ENCODE results near the gene HNRNPM.
"Not testable (repeated sequence)": the region's sequence is repeated elsewhere in the genome, so short reads cannot be mapped to it uniquely, and the experiment has no call there.

Gene HNRNPM

GRCh38 chr19:8425331-8425730, 19.4 kb upstream of the HNRNPM start:
- not testable (repeated sequence) for H3K4me3 ChIP-seq (ENCODE audit: insufficient read depth, low read depth, low read length, poor library complexity, severe bottlenecking); H3K9me3 ChIP-seq (ENCODE audit: control insufficient read depth, low read length); H3K4me1 ChIP-seq (ENCODE audit: control insufficient read depth, insufficient read depth, low read length, poor library complexity, severe bottlenecking); H3K27me3 ChIP-seq (replicated peaks; ENCODE audit: control insufficient read depth, insufficient read depth, low read length, poor library complexity, severe bottlenecking); DNase-seq; H3K36me3 ChIP-seq (ENCODE audit: control insufficient read depth, insufficient read depth, low read length); H3K27ac ChIP-seq (ENCODE audit: insufficient read depth, low read length, poor library complexity, severe bottlenecking)

DNA sequence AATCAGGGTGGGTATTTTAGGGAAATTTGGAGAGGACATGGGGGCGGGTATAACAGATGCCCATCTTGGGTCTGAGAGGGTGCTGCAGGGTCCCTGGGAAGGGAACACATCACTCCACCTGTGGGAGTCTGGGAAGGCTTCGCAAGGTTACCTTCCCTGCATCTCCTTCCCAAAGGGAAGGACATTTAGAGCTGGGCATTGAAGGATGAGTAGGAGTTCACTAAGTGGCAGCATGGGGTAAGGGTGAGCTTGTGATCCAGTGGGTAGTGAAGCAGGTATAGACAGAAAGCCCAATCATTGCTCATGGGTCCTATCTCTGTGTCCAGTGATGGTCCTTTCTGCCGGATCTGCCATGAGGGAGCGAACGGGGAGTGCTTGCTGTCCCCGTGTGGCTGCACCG, 18.5 kb upstream of the HNRNPM start:
- no peak for DNase-seq
- H3K9me3 ChIP-seq (ENCODE audit: control insufficient read depth, low read length): no peaks in the 10 kb centered on the region
- H3K27ac ChIP-seq (ENCODE audit: insufficient read depth, low read length, poor library complexity, severe bottlenecking): no peak overlapping the region
- no peak overlapping the region for H3K4me3 ChIP-seq (ENCODE audit: insufficient read depth, low read depth, low read length, poor library complexity, severe bottlenecking)
- H3K4me1 ChIP-seq (ENCODE audit: control insufficient read depth, insufficient read depth, low read length, poor library complexity, severe bottlenecking): no peaks in the 10 kb centered on the region
- H3K27me3 ChIP-seq (replicated peaks; ENCODE audit: control insufficient read depth, insufficient read depth, low read length, poor library complexity, severe bottlenecking): no peaks in the 10 kb centered on the region
- H3K36me3 ChIP-seq (ENCODE audit: control insufficient read depth, insufficient read depth, low read length): peaks cover 13% of the 10 kb centered on the region

DNA sequence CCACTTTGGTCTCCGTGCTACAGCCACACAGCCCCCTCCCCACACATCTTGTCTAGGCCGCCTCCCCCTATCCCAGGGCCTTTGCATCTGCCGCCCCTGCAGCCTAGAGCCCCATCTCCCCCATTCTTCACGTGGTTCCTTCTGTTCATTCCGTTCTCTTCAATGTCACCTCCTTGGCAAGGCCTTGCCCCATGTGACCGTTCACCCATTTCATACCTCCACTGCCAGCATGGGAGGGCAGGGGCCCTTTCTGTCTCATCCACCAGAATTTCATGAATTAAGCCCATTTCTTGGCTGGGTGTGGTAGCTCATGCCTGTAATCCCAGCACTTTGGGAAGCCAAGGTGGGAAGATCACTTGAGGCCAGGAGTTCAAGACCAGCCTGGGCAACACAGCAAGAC, 15.7 kb upstream of the HNRNPM start:
- no peak overlapping the region for H3K4me3 ChIP-seq (ENCODE audit: insufficient read depth, low read depth, low read length, poor library complexity, severe bottlenecking)
- no peaks in the 10 kb centered on the region for H3K9me3 ChIP-seq (ENCODE audit: control insufficient read depth, low read length)
- H3K27me3 ChIP-seq (replicated peaks; ENCODE audit: control insufficient read depth, insufficient read depth, low read length, poor library complexity, severe bottlenecking): no peaks in the 10 kb centered on the region
- DNase-seq: no peak
- H3K36me3 ChIP-seq (ENCODE audit: control insufficient read depth, insufficient read depth, low read length): peaks cover 10% of the 10 kb centered on the region
- no peak overlapping the region for H3K27ac ChIP-seq (ENCODE audit: insufficient read depth, low read length, poor library complexity, severe bottlenecking)
- H3K4me1 ChIP-seq (ENCODE audit: control insufficient read depth, insufficient read depth, low read length, poor library complexity, severe bottlenecking): no peaks in the 10 kb centered on the region

GRCh38 chr19:8429826-8430225, 14.9 kb upstream of the HNRNPM start:
- peaks cover 10% of the 10 kb centered on the region for H3K36me3 ChIP-seq (ENCODE audit: control insufficient read depth, insufficient read depth, low read length)
- no peak overlapping the region for H3K27ac ChIP-seq (ENCODE audit: insufficient read depth, low read length, poor library complexity, severe bottlenecking)
- H3K9me3 ChIP-seq (ENCODE audit: control insufficient read depth, low read length): no peaks in the 10 kb centered on the region
- no peaks in the 10 kb centered on the region for H3K4me1 ChIP-seq (ENCODE audit: control insufficient read depth, insufficient read depth, low read length, poor library complexity, severe bottlenecking)
- H3K27me3 ChIP-seq (replicated peaks; ENCODE audit: control insufficient read depth, insufficient read depth, low read length, poor library complexity, severe bottlenecking): no peaks in the 10 kb centered on the region
- no peak for DNase-seq
- no peak overlapping the region for H3K4me3 ChIP-seq (ENCODE audit: insufficient read depth, low read depth, low read length, poor library complexity, severe bottlenecking)

DNA sequence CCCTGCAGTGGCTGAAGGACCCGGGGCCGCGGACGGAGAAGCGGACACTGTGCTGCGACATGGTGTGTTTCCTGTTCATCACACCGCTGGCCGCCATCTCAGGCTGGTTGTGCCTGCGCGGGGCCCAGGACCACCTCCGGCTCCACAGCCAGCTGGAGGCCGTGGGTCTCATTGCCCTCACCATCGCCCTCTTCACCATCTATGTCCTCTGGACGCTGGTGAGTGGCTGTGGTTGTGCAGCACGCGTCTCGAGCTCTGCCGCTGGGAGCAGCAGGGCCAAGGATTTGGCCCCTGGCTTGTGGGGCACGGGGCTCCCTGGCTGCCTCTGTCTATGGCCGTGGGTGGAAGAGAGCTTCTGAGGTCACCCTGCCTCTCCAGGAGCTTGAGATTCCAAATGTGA, 14.1 kb upstream of the HNRNPM start:
- Histone ChIP-seq H3K36me3 (ENCODE audit: control insufficient read depth, insufficient read depth, low read length) (peaks cover 10% of the 10 kb centered on the region), H3K4me3 (ENCODE audit: insufficient read depth, low read depth, low read length, poor library complexity, severe bottlenecking) (no peak overlapping the region), H3K27ac (ENCODE audit: insufficient read depth, low read length, poor library complexity, severe bottlenecking) (no peak overlapping the region), H3K27me3 (replicated peaks; ENCODE audit: control insufficient read depth, insufficient read depth, low read length, poor library complexity, severe bottlenecking) (no peaks in the 10 kb centered on the region), H3K9me3 (ENCODE audit: control insufficient read depth, low read length) (no peaks in the 10 kb centered on the region), H3K4me1 (ENCODE audit: control insufficient read depth, insufficient read depth, low read length, poor library complexity, severe bottlenecking) (no peaks in the 10 kb centered on the region)
- DNase-seq: no peak

GRCh38 chr19:8438236-8438635, 6.5 kb upstream of the HNRNPM start:
- no peaks in the 10 kb centered on the region for H3K27me3 ChIP-seq (replicated peaks; ENCODE audit: control insufficient read depth, insufficient read depth, low read length, poor library complexity, severe bottlenecking)
- no peak for DNase-seq
- H3K9me3 ChIP-seq (ENCODE audit: control insufficient read depth, low read length): no peaks in the 10 kb centered on the region
- no peaks in the 10 kb centered on the region for H3K4me1 ChIP-seq (ENCODE audit: control insufficient read depth, insufficient read depth, low read length, poor library complexity, severe bottlenecking)
- no peak overlapping the region for H3K4me3 ChIP-seq (ENCODE audit: insufficient read depth, low read depth, low read length, poor library complexity, severe bottlenecking)
- no peaks in the 10 kb centered on the region for H3K36me3 ChIP-seq (ENCODE audit: control insufficient read depth, insufficient read depth, low read length)
- H3K27ac ChIP-seq (ENCODE audit: insufficient read depth, low read length, poor library complexity, severe bottlenecking): no peak overlapping the region

- Histone ChIP-seq H3K4me3 (ENCODE audit: insufficient read depth, low read depth, low read length, poor library complexity, severe bottlenecking) (no peak overlapping the region), H3K27me3 (replicated peaks; ENCODE audit: control insufficient read depth, insufficient read depth, low read length, poor library complexity, severe bottlenecking) (no peaks in the 10 kb centered on the region), H3K27ac (ENCODE audit: insufficient read depth, low read length, poor library complexity, severe bottlenecking) (no peak overlapping the region), H3K9me3 (ENCODE audit: control insufficient read depth, low read length) (no peaks in the 10 kb centered on the region), H3K4me1 (ENCODE audit: control insufficient read depth, insufficient read depth, low read length, poor library complexity, severe bottlenecking) (peaks cover 8% of the 10 kb centered on the region), H3K36me3 (ENCODE audit: control insufficient read depth, insufficient read depth, low read length) (no peaks in the 10 kb centered on the region)
- no peak for DNase-seq
These were observed 2.8 kb upstream of the HNRNPM start for GRCh38 chr19:8441725-8442544.

DNA sequence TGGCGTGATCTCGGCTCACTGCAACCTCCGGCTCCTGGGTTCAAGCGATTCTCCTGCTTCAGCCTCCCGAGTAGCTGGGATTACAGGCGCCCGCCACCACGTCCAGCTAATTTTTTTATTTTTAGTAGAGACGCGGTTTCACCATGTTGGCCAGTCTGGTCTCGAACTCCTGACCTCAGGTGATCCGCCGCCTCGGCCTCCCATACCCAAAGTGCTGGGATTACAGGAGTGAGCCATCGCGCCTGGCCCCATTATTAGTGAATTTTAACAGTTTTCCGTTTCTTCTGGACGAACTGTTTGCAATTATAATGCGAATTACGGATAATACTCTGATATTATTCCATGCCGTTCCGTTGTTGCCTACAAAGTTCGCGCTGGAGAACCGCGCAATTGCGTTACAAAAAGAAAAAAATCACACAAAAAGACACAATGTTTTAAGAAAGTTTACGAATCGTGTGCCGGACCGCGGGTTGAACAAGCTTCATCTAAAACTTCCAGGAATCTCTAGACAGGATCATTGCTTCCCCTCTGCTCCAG, 567 bp upstream of the HNRNPM start:
- not testable (repeated sequence) for H3K36me3 ChIP-seq (ENCODE audit: control insufficient read depth, insufficient read depth, low read length); H3K27me3 ChIP-seq (replicated peaks; ENCODE audit: control insufficient read depth, insufficient read depth, low read length, poor library complexity, severe bottlenecking); H3K9me3 ChIP-seq (ENCODE audit: control insufficient read depth, low read length); DNase-seq
- H3K27ac ChIP-seq (ENCODE audit: insufficient read depth, low read length, poor library complexity, severe bottlenecking): peak overlapping the region; percentile 96
- peaks cover 24% of the 10 kb centered on the region for H3K4me1 ChIP-seq (ENCODE audit: control insufficient read depth, insufficient read depth, low read length, poor library complexity, severe bottlenecking)
- peak overlapping the region; percentile 98 for H3K4me3 ChIP-seq (ENCODE audit: insufficient read depth, low read depth, low read length, poor library complexity, severe bottlenecking)

DNA sequence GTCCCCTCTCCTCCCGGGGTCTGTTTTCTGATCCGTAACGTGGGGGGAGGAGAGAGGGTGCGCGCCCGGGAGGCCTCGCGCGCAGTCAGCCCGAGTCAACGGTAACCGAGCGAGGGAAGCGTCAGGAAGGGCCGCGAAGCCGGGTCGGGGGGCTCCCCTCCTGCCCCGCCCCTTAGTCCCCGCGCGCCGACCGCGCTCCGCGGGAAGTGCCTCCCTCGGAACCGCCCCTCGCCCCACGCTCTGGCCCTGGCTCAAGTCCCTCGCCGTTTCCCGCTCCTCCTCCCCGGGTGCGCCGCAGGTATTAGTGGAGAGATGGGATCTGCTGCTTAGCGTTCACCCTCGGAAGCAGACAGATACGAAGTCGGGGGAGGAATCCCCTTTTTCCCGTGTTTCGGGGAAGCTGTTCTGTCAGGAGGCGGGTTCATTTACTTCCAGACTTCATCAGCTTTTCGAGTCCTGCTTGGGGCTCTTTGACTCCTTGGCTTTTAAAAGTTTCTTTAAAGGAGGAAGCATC, 770 bp downstream of the HNRNPM start:
- Histone ChIP-seq H3K9me3 (ENCODE audit: control insufficient read depth, low read length) (no peaks in the 10 kb centered on the region), H3K36me3 (ENCODE audit: control insufficient read depth, insufficient read depth, low read length) (peaks cover 3% of the 10 kb centered on the region), H3K4me3 (ENCODE audit: insufficient read depth, low read depth, low read length, poor library complexity, severe bottlenecking) (peak overlapping the region; percentile 98), H3K27ac (ENCODE audit: insufficient read depth, low read length, poor library complexity, severe bottlenecking) (peak overlapping the region; percentile 96), H3K4me1 (ENCODE audit: control insufficient read depth, insufficient read depth, low read length, poor library complexity, severe bottlenecking) (peaks cover 33% of the 10 kb centered on the region), H3K27me3 (replicated peaks; ENCODE audit: control insufficient read depth, insufficient read depth, low read length, poor library complexity, severe bottlenecking) (no peaks in the 10 kb centered on the region)
- peak; percentile 10 to 39 (median 18) for DNase-seq

- Histone ChIP-seq H3K4me3 (ENCODE audit: insufficient read depth, low read depth, low read length, poor library complexity, severe bottlenecking) (peak overlapping the region; percentile 98), H3K27ac (ENCODE audit: insufficient read depth, low read length, poor library complexity, severe bottlenecking) (peak overlapping the region; percentile 96), H3K4me1 (ENCODE audit: control insufficient read depth, insufficient read depth, low read length, poor library complexity, severe bottlenecking) (peaks cover 33% of the 10 kb centered on the region), H3K36me3 (ENCODE audit: control insufficient read depth, insufficient read depth, low read length) (peaks cover 3% of the 10 kb centered on the region), H3K27me3 (replicated peaks; ENCODE audit: control insufficient read depth, insufficient read depth, low read length, poor library complexity, severe bottlenecking) (no peaks in the 10 kb centered on the region), H3K9me3 (ENCODE audit: control insufficient read depth, low read length) (no peaks in the 10 kb centered on the region)
- no peak for DNase-seq
These were observed 1.4 kb downstream of the HNRNPM start for GRCh38 chr19:8446061-8446709.

Data from effector memory CD4-positive, alpha-beta T cell (primary cell).